DND-41 (cell line): ENCODE data around the gene GTF2IRD1.
A peak's percentile ranks its signal among the peaks of the same experiment; 100 is the strongest.

ENCODE experiments used
- ATAC-seq: fragments of 200-7000 bp; cut with Tn5 transposase; 3 replicates; pipeline ENCODE4 v1.9.1; 2021; ENCODE audit warnings: low read depth; ENCODE audit not compliant: insufficient read depth
- DNase-seq: peaks from one replicate; pipeline ENCODE4 v3.0.0-alpha.2; 2020
- H2AFZ ChIP-seq: 2 replicates; pipeline ENCODE4 v1.6.0; 2012; ENCODE audit warnings: low read depth, low read length
- H3K27ac ChIP-seq: 2 replicates; pipeline ENCODE4 v1.5.1; 2012; ENCODE audit warnings: low read length, inconsistent platforms
- H3K27me3 ChIP-seq: fragments of 200-600 bp; sonication (generic); 2 replicates; pipeline ENCODE4 v1.6.0; 2012; ENCODE audit warnings: low read length, mild to moderate bottlenecking, inconsistent platforms; ENCODE audit not compliant: insufficient read depth, poor library complexity
- H3K36me3 ChIP-seq: 2 replicates; pipeline ENCODE4 v1.5.1; 2012; ENCODE audit warnings: low read length, inconsistent platforms; ENCODE audit not compliant: insufficient read depth
- H3K4me1 ChIP-seq: 2 replicates; pipeline ENCODE4 v1.5.1; 2012; ENCODE audit warnings: mild to moderate bottlenecking, low read length; ENCODE audit not compliant: insufficient read depth
- H3K4me2 ChIP-seq: 2 replicates; pipeline ENCODE4 v1.6.0; 2012; ENCODE audit warnings: mild to moderate bottlenecking, moderate library complexity, low read length, inconsistent platforms; ENCODE audit not compliant: insufficient read depth
- H3K4me3 ChIP-seq, 2 experiments: fragments of 200-600 bp in 1 of 2; shearing (Covaris generic) in 1 of 2; 2 replicates each; pipeline ENCODE4 v1.5.1; 2012 to 2016; ENCODE audit warnings: inconsistent platforms in 2 of 2, low read length in 2 of 2, mild to moderate bottlenecking in 2 of 2, low read depth in 1 of 2, moderate library complexity in 1 of 2
- H3K79me2 ChIP-seq: 2 replicates; pipeline ENCODE4 v1.6.0; 2012; ENCODE audit warnings: low read length, inconsistent platforms; ENCODE audit not compliant: insufficient read depth
- H3K9ac ChIP-seq: 2 replicates; pipeline ENCODE4 v1.6.0; 2012; ENCODE audit warnings: low read depth, mild to moderate bottlenecking, inconsistent platforms, low read length, moderate library complexity
- H3K9me3 ChIP-seq: 2 replicates; pipeline ENCODE4 v1.5.1; 2012; ENCODE audit warnings: low read length, moderate library complexity, mild to moderate bottlenecking, inconsistent platforms; ENCODE audit not compliant: insufficient read depth, severe bottlenecking
- H4K20me1 ChIP-seq: 2 replicates; pipeline ENCODE4 v1.6.0; 2012; ENCODE audit warnings: low read length; ENCODE audit not compliant: insufficient read depth
- EZH2 ChIP-seq: IDR thresholded peaks from 3 replicates; pipeline ENCODE4 v1.6.1; 2012; ENCODE audit warnings: borderline replicate concordance, low read depth, mild to moderate bottlenecking, moderate library complexity, low read length, inconsistent platforms; ENCODE audit not compliant: severe bottlenecking
- TF ChIP-seq, protein P1 (sequence below): IDR thresholded peaks from 2 replicates; pipeline ENCODE4 v1.5.1; 2012; ENCODE audit warnings: borderline replicate concordance, low read length, moderate library complexity, mild to moderate bottlenecking; ENCODE audit not compliant: poor library complexity, severe bottlenecking; ENCODE audit errors: extremely low read depth

GTF2IRD1 gene

DNA sequence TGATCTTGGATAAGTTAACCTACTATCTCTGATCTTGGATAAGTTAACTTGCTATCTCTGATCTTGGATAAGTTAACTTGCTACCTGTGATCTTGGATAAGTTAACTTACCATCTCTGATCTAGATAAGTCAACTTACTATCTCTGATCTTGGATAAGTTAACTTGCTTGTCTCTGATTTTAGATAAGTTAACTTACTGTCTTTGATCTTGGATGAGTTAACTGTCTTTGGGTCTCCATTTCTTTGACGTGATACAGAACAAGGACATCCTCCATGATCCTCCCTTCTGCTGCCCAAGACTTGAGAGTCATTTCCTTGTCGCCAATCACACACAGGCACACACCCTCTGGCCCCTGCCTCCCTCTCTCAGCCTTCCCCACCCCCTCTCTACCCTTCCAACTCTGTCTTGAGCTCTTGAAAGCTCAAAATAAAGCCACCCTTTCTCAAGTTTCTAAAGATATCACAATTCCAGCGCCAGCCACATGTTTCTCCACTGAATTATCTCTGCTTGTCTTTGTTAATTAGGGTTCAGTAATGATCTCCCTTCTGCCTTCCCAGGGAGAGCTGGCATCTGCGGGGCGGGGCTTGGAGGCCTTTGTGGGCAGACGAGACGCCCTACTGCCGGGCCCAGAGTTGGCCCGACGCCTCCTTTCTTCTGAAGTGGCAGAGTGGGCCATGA, 118.7 kb downstream of the GTF2IRD1 start:
- Histone ChIP-seq H3K4me3 (no peak overlapping the region), H4K20me1 (no peaks in the 10 kb centered on the region), H3K36me3 (no peaks in the 10 kb centered on the region), H3K27me3 (no peaks in the 10 kb centered on the region), H3K4me2 (no peak overlapping the region), H2AFZ (no peak overlapping the region), H3K9me3 (no peaks in the 10 kb centered on the region), H3K4me1 (no peaks in the 10 kb centered on the region), H3K79me2 (no peaks in the 10 kb centered on the region), H3K9ac (no peak overlapping the region), H3K27ac (no peak overlapping the region)
- TF ChIP-seq EZH2 = no peak
- TF ChIP-seq, protein P1, sequence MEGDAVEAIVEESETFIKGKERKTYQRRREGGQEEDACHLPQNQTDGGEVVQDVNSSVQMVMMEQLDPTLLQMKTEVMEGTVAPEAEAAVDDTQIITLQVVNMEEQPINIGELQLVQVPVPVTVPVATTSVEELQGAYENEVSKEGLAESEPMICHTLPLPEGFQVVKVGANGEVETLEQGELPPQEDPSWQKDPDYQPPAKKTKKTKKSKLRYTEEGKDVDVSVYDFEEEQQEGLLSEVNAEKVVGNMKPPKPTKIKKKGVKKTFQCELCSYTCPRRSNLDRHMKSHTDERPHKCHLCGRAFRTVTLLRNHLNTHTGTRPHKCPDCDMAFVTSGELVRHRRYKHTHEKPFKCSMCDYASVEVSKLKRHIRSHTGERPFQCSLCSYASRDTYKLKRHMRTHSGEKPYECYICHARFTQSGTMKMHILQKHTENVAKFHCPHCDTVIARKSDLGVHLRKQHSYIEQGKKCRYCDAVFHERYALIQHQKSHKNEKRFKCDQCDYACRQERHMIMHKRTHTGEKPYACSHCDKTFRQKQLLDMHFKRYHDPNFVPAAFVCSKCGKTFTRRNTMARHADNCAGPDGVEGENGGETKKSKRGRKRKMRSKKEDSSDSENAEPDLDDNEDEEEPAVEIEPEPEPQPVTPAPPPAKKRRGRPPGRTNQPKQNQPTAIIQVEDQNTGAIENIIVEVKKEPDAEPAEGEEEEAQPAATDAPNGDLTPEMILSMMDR = no peak
- DNase-seq (no peak), ATAC-seq (no peak)

GRCh38 chr7:74573512-74573911, 119.8 kb downstream of the GTF2IRD1 start:
- H3K4me1 ChIP-seq = no peaks in the 10 kb centered on the region
- H3K4me2 ChIP-seq = no peak overlapping the region
- H3K9me3 ChIP-seq = no peaks in the 10 kb centered on the region
- H3K79me2 ChIP-seq = no peaks in the 10 kb centered on the region
- no peaks in the 10 kb centered on the region for H3K27me3 ChIP-seq
- H3K4me3 ChIP-seq = no peak overlapping the region
- no peaks in the 10 kb centered on the region for H4K20me1 ChIP-seq
- no peak overlapping the region for H3K9ac ChIP-seq
- no peak overlapping the region for H3K27ac ChIP-seq
- TF ChIP-seq, protein P1 = no peak
- no peak for TF ChIP-seq EZH2
- DNase-seq (no peak), ATAC-seq (peak; percentile 58; the same call in 2 of the 3 replicates)
- H2AFZ ChIP-seq = no peak overlapping the region
- H3K36me3 ChIP-seq = no peaks in the 10 kb centered on the region

GRCh38 chr7:74575083-74575784, 121.5 kb downstream of the GTF2IRD1 start:
- no peaks in the 10 kb centered on the region for H3K9me3 ChIP-seq
- no peaks in the 10 kb centered on the region for H3K36me3 ChIP-seq
- ATAC-seq (no peak), DNase-seq (no peak)
- TF ChIP-seq, protein P1 = no peak
- no peak for TF ChIP-seq EZH2
- H4K20me1 ChIP-seq = no peaks in the 10 kb centered on the region
- no peak overlapping the region for H3K4me2 ChIP-seq
- no peaks in the 10 kb centered on the region for H3K79me2 ChIP-seq
- H3K27ac ChIP-seq = no peak overlapping the region
- H3K4me3 ChIP-seq = no peak overlapping the region
- H2AFZ ChIP-seq = no peak overlapping the region
- no peak overlapping the region for H3K9ac ChIP-seq
- H3K4me1 ChIP-seq = no peaks in the 10 kb centered on the region
- H3K27me3 ChIP-seq = no peaks in the 10 kb centered on the region
